ENCODE data around the gene ZNF326. TPM values are rescaled to one million over a fixed set of nuclear protein-coding genes. Genes with fewer than 3 reads are reported as not detected.

The ZNF326 gene
- total and polyA plus RNA-seq, 2 of the 8 experiments (the other 6 are each of a cell fraction or from before 2014, with no cell fraction given), result 12.2 to 30.6 TPM

GRCh38 chr1:90000934-90001676 is 6.2 kb downstream of the ZNF326 start:
- Histone ChIP-seq H3K27me3 (replicated peaks in 1 of 4; ENCODE audit: control insufficient read depth in 3 of 4, extremely low read depth in 1 of 4, insufficient read depth in 3 of 4, low read length in 3 of 4) (no peaks in the 10 kb centered on the region), H3K9me3 (ENCODE audit: insufficient read depth in 2 of 2, low read depth in 1 of 2, low read length in 1 of 2) (no peaks in the 10 kb centered on the region), H3K14ac (ENCODE audit: insufficient read length) (no peak overlapping the region), H2BK5ac (ENCODE audit: low read depth, low read length) (no peak overlapping the region), H2BK15ac (ENCODE audit: low read length) (no peak overlapping the region), H2AK5ac (ENCODE audit: low read depth, low read length) (no peak overlapping the region), H2BK120ac (replicated peaks; ENCODE audit: low read depth, low read length) (no peak overlapping the region), H3K9ac (replicated peaks in 1 of 4; ENCODE audit: extremely low read depth in 1 of 4, low read depth in 3 of 4, low read length in 3 of 4) (no peak overlapping the region), H2AFZ (ENCODE audit: low read length) (no peak overlapping the region), H3K4me2 (ENCODE audit: insufficient read depth in 1 of 2, low read depth in 2 of 2, low read length in 2 of 2) (no peak overlapping the region), H3K18ac (ENCODE audit: extremely low read depth, low read length) (no peak overlapping the region), H3K23me2 (ENCODE audit: low read depth, low read length) (no peaks in the 10 kb centered on the region; the same call in 1 of the 2 replicates), H3K4me1 (replicated peaks in 1 of 4; ENCODE audit: control insufficient read depth in 3 of 4, insufficient read depth in 4 of 4, low read length in 3 of 4) (peaks cover 0 to 3% (median 1%) of the 10 kb centered on the region in 4 experiments; a peak in 3 of 7 replicates), H2BK12ac (ENCODE audit: low read depth, low read length) (no peak overlapping the region), H3K56ac (replicated peaks; ENCODE audit: insufficient read length, low read depth, low read length) (no peak overlapping the region), H3K36me3 (ENCODE audit: control insufficient read depth in 2 of 4, insufficient read depth in 4 of 4, low read length in 3 of 4) (peaks cover 3 to 26% (median 4%) of the 10 kb centered on the region in 4 experiments; a peak in 5 of 8 replicates), H3K4ac (replicated peaks; ENCODE audit: insufficient read length, low read depth, low read length) (no peak overlapping the region), H3K79me1 (ENCODE audit: low read depth, low read length) (no peaks in the 10 kb centered on the region; the same call in 1 of the 2 replicates), H2BK20ac (ENCODE audit: low read length) (no peak overlapping the region), H3K4me3 (ENCODE audit: extremely low read depth in 1 of 4, insufficient read depth in 2 of 4, low read depth in 3 of 4, low read length in 4 of 4) (no peak overlapping the region), H3K27ac (ENCODE audit: low read depth, low read length) (no peak overlapping the region), H3K23ac (ENCODE audit: insufficient read length) (no peak overlapping the region), H3K79me2 (ENCODE audit: control insufficient read depth in 1 of 2, insufficient read depth in 2 of 2, low read length in 2 of 2) (peaks cover 14 to 93% of the 10 kb centered on the region in 2 experiments), H4K91ac (replicated peaks; ENCODE audit: insufficient read length, low read length) (no peak overlapping the region), H4K8ac (ENCODE audit: extremely low read depth, insufficient read depth, low read length) (no peak overlapping the region), H4K5ac (ENCODE audit: insufficient read length, low read depth, low read length) (no peak overlapping the region), H4K20me1 (replicated peaks in 1 of 2; ENCODE audit: control insufficient read depth in 1 of 2, insufficient read depth in 2 of 2, low read length in 2 of 2) (peaks cover 9 to 16% of the 10 kb centered on the region in 2 experiments)
- WGBS, 2 experiments (ENCODE audit: extremely low coverage in 1 of 2, insufficient coverage in 1 of 2, insufficient read length in 1 of 2, insufficient replicate concordance in 2 of 2, low coverage in 1 of 2, low lambda C conversion rate in 2 of 2, missing lambda C conversion rate in 1 of 2), result 93% methylated on average over 2 of the region's 2 CpGs; no CpG with 5 or more reads in 1 of the 2 experiments
- CTCF ChIA-PET (ENCODE audit: partially characterized antibody), result interaction anchor here (0.6 to 1.4 kb wide), 11 partner anchors 9 to 721 kb away, joined by 3 to 7 read pairs (median 3); no protein-coding TSS in a partner anchor
- FAIRE-seq, result no peak
- DNase-seq (ENCODE audit: low read depth in 1 of 2, low spot score in 2 of 2), result no peak
- TF ChIP-seq ZNF274 (IDR thresholded peaks at IDR 0.05; ENCODE audit: borderline replicate concordance, extremely low read depth, low read length) (no peak), SP4 (IDR thresholded peaks at IDR 0.05; ENCODE audit: low read length) (no peak), RAD21 (IDR thresholded peaks at IDR 0.05 in 1 of 2, conservative IDR thresholded peaks at IDR 0.05 in 1 of 2; ENCODE audit: low read depth in 2 of 2, low read length in 2 of 2) (peak in 1 of 2 experiments; percentile 30; a peak in 2 of 4 replicates), GTF2F1 (IDR thresholded peaks at IDR 0.05; ENCODE audit: borderline replicate concordance, low read depth, low read length) (no peak), CTCF (IDR thresholded peaks at IDR 0.05; ENCODE audit: control extremely low read depth in 1 of 3, insufficient read depth in 1 of 3, low read depth in 1 of 3, low read length in 3 of 3) (peak in 2 of 3 experiments; percentile 46 to 47; a peak in 3 of 4 replicates)
- POLR2A ChIA-PET (ENCODE audit: partially characterized antibody), result no interaction called here

Measured in H1 (cell line).